Limb (tissue), 2 donors: ENCODE results near the gene SLC10A1.
"Not testable (repeated sequence)": the region's sequence is repeated elsewhere in the genome, so short reads cannot be mapped to it uniquely, and the experiment has no call there.

Experiments
- DNase-seq, 2 donors: peaks; one replicate each; pipeline ENCODE4 v3.0.0-alpha.2; 2016; ENCODE audit errors: extremely low spot score in 2 of 2

SLC10A1 gene

DNA sequence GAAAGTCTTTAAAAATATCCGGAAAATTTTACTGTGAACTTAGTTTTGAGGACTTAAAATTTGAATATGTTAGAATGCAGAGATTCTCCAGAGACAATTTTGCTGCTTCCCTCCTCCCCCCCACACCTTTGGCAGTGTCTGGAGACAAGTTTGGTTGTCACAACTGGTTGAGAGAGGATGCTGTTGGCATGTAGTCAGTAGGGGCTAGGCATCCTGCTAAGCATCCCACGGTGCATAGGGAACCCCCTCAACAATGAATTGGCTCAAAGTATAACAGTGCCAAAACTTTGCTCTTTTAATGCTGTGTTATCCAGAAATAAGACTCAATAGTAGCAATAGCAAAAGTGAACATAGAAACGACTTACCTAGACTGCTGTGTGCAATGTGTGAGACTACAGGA is 26.5 kb downstream of the SLC10A1 start:
- DNase-seq: no peak

DNA sequence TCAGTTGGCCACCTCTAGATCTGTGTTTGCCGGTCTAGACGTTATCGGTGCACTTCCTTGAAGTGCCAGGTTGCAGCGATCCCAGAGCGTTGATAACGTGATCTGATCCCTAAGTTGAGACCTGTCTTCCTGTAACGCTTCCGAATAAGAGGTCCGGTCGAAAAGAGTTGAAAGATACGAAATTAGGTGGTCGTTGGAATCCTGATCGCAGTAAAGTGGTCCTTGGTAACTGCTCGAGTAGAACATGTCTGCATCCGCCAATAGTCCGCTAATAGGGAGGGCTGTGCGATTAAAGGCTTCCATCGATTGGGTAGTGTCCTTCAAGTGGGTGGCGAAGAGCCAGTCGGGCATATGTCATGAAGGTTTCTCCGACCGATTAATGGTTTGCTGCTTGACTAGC is 27.4 kb downstream of the SLC10A1 start:
- no peak for DNase-seq

DNA sequence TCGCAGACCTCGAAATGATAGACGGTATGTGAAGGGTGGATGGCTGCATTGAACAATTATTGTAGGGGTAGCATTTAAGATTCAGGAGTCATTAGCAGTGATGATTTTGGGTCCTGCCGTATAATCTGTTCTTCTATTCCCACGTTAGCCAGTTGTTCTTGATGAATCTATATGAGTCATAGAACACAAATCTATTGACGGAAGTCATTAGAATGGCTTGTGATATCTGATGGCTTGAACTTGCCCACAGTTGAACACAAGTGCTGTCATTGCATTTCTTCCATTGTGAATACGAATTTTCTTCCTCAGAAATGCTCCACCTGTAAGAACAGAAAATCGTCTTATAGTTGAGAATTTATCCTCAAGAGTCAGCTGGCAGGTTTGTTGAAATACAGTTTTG is 28.2 kb downstream of the SLC10A1 start:
- no peak for DNase-seq

DNA sequence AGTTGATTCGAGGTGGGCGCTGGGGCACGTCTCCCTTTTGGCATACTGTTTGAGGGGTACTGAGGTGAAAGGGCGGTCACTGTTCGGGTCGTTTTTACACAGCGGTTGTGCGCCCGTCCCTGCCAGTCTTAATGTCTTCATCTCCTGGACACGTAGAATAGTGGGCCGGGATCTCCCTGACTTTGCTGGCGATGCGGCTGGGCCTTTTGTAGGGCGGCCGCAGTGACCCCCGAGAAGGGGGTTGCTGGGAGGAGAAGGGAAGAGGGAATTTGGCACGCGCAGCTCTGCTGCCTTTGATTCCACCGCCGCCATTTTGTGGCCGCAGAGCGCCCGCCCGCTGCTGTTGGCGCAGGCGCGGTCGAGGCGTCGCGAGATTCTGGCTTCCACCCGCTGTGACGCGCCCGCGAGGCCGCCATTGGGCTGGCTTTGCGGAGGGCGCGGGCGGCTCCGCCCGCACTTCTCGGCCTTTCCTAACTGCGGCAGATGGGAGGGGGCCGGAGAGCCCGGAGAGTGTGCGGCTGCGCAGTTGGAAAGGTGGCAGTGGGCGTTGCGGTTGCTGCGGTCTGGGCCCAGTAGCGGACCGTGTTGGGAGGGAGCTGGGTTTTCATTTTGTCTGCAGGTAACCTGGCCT is 29.6 kb downstream of the SLC10A1 start:
- peak; percentile 95 to 96 for DNase-seq

DNA sequence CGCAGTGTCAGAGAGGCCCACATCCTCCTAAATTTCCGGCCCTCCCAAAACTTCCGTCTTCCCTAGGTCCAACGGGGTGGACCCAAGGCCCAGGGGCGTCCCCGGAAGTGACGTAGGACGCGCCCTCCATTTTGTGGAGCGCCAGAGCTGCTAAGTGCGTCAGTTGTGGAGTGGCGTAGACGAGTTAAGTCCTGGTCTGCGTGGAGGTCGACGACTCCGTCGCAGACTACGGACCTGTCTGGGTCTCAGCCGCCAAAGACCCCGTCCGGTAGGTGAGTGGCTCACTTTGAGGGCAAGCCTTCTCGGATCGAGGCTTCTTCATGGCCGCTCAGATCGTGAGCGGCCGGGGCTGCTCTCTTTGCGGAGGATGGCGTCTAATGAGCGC is 30.1 kb downstream of the SLC10A1 start, which contains the start of gene SRSF5:
TSS of gene SRSF5 (plus strand) at position 159 of the 385 bp plus-strand sequence. CDS start 1,015 bp downstream, outside the sequence.
- peak; percentile 97 for DNase-seq

DNA sequence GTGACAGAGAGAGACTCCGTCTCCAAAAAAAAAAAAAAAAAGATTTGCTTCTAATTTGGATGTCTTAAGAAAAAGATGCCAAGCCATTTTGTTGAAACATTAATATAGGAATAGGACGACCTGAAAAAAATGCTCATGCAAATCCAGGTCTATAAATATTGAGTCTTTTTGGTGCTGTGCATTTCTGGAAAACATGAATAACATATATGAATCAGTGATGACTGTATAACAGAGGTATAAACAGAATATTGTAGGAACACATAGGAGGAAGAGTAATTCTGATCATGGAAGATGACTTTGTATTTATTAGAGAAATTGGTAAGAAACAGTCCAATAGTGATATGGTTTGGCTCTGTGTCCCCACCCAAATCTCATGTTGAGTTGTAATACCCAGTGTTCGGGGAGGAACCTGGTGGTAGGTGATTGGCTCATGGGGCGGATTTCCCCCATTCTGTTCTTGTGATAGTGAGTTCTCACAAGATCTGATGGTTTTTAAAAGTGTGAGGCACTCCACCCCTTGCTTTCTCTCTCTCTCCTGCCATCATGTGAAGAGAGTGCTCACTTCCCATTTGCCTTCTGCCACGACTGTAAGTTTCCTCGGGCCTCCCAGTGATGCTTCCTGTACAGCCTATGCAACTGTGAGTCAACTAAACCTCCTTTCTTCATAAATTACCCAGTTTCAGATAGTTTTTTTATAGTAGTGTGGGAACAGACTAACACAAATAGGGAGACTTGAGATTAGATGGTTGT is 33.1 kb downstream of the SLC10A1 start:
- no peak for DNase-seq

DNA sequence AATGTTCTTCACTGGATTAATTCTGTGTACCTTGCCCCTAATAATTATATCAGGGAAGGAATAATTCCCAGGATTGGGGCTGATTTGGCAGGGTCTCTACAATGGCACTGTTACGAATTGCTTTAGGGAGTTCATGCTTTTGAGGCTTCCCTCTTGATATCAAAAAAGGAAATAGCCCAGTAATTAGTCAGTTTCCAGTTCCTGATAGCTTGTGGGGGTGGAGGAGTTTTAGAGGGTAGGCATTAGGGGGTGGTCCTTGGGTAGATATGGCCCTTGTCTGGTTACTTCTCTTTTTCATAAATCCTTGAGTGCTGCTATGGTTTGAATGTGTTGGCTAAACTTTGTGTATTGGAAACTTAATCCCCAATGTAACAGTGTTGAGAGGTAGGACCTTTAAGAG is 36.2 kb downstream of the SLC10A1 start:
- no peak for DNase-seq

DNA sequence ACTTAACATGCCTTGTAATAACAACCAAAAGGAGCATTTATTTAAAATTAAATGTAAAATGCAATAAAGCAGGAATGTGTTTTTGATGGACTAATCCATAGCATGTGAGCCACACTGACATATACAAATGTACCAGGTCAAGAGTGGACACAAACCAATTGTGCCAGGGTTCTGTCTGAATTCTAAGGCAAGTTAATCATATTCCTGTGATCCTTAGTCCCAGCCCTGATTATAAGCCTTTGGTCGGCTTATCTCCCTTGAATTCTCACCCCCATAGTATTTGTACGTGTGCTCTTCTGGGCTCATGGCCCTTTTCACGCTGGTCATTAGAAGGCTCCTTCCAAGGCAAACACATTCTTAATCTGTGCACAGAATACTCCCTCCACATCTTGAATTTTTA is 40.7 kb downstream of the SLC10A1 start:
- no peak for DNase-seq

DNA sequence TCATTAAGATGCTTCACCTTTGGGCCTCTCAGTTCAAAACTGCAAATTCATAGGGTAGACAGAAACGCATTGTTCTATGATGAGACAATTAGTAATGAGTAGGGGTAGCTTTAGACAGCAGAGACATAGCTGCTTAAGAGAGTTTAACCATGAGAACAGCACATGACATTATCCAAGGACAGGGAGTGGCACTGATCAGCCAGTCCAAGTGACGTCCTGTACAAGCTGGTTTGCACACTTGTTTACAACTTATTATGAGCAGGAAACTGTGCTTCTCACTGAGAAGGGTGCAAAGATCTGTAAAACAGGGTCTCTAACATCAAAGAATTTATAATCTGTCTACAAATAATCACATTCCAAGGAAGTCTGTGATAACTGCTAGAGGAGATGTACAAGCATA is 41.3 kb downstream of the SLC10A1 start:
- no peak for DNase-seq

DNA sequence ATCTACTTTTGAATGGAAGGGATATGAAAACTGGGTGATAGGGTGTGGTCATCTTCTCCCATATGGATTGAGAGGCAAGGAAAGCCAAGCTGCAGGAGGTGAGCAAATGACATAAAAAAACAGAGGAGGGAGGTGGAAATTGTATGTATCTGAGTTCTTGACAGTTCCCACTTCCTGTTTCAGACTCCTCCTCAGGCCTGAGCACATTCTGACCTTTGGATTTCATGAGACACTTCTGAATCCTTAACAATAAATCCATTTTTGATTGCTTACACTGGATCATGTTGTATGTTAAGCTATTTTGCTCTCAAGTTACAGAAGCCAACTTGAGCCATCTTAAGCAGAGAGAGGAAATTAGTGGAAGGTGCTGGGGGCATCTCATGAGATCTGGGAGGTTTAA is 41.7 kb downstream of the SLC10A1 start:
- DNase-seq: no peak

DNA sequence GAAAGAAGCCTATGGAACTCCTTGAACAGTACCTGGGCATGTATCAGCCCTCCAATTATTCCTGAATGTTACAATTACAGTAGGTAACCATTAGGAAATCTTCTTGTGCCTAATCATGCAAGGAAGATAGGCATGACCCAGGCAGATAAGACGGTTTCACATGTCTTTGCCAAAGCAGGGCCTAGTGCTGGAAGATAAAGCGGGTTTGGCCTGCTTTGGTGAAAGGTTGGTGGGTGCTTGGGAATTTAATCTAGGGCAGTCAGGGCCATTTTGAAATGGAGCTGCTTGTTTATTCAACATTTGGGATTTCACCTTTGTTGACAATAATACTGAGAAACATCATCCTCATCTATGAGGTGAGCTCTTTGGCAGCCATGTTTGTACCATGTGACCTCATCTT is 42.6 kb downstream of the SLC10A1 start:
- no peak for DNase-seq

DNA sequence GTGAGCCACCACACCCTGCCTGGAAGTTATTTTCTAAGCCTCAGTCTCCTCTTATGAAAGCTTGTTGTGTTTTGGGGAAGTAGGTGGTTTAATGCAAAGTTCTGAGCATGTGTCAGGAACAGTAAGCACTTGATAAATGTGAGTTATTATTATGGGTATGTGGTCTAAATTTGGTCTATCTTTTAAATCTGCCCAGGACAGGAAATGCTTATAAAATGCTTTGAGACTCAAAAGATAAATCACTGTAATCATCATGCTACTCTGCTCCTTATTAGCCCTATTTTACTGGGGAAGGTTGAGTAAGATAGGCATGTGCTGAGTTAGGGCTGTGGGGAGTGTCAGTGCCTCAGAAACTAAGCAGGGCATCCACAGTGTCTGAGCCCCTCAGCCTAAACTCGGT is 43.2 kb downstream of the SLC10A1 start:
- no peak for DNase-seq

DNA sequence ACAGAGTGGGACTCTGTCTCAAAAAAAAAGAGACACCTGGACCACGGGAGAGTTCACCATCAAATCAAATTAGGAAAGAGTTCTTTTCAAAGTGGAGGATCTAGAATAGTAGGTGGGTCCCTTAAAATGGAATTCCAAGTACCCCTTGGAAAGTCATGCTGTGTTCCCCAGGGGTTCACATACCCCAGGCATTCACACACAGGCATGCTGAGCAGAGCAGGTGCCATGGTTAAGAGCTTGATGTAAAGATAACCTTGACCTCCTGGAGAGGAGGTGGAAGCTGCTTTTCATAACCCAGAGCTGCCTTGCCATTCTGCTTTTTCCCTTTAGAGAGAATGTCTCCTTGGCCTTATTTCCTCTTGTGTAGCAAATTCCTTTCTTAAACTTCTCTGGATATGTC is 44.3 kb downstream of the SLC10A1 start:
- DNase-seq: no peak

DNA sequence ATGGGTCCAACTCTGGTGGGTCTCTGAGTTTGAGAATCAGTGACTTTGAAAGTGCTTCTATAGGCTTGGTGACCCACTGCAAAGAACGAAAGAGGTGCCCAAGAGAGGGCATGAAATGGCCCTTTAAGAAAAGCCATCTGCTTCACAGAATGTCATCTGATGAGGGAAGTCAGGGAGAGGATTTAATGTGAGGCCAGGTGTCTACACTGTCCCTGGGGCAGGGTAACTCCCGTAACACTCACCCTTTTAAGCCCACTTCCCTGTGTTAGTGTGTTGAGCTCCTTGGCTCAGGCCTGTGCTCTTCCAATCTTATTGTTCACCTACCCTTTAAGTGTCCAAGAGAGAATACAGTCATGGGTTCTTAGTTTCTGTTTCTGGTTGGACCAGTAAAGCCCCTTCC is 46.5 kb downstream of the SLC10A1 start:
- no peak for DNase-seq

DNA sequence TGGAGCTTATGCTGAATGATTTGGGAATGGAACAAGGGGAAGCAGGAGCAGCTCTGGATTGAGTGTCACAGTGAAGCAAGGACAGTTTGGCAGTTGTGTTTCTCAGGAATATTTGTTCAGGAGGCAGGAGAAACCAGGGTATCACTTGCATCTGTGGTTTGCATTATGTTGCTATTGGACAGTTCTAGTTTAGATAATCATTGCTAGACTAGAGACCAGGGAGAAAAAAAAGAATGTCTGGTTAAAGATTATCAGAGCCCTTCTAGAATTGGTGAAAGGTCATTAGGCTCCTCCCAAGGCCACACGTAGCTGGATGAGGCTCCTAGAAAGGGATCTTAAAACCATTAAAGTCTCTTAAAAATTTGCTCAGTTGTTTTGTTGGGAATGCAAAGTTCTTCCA is 47.1 kb downstream of the SLC10A1 start:
- no peak for DNase-seq

DNA sequence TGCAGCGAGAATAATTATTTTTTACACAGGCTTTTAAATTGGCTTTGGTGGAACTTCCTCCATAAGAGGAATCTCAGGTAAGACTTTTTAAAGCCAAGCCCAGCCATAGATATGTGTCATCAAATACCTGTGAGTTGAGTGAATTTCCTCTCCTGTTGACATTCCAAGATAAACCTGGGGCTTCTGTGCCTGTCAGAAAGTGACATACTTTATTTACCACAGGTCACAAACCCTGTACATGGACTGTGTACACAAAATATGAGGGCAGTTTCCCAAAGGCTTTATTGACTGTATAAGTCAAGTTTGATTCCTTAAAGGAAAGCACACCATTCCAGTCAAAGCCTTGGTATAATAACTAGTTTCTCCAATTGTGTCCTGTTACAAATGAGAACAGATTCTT is 56.0 kb downstream of the SLC10A1 start:
- no peak for DNase-seq

DNA sequence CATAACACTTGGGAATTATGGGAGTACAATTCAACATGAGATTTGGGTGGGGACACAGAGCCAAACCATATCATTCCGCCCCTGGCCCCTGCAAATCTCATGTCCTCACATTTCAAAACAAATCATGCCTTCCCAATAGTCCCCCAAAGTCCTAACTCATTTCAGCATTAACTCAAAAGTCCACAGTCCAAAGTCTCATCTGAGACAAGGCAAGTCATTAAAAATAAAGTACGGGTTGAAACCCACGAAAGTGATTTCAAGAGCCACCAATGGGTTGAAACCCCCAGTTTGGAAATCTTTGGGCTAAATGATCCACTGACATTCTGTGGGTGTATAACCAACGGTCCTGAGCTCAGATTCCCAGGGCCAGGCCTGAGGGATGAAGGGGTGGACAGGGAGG is 60.6 kb downstream of the SLC10A1 start:
- DNase-seq: not testable (repeated sequence)

DNA sequence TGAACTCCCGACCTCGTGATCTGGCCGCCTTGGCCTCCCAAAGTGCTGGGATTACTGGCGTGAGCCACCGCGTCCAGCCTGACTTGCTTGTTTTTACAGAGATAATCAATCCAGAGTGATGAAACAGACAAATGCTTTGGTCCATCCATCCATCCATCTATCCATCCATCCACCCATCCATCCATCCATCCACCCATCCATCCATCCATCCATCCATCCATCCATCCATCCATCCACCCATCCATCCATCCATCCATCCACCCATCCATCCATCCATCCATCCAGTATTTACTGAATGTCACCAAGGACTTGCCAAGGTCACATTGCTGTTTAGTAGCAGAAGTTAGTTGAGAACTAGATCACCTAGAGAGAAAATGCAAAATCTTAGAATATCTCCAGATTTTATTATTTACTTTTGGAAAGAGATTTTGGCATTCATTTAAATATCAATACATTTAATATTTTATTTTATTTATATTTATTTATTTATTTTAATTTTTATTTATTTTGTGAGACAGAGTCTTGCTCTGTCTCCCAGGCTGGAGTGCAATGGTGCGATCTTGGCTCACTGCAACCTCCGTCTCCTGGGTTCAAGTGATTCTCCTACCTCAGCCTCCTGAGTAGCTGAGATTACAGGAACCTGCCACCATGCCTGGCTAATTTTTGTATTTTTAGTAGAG is 65.0 kb downstream of the SLC10A1 start:
- not testable (repeated sequence) for DNase-seq

DNA sequence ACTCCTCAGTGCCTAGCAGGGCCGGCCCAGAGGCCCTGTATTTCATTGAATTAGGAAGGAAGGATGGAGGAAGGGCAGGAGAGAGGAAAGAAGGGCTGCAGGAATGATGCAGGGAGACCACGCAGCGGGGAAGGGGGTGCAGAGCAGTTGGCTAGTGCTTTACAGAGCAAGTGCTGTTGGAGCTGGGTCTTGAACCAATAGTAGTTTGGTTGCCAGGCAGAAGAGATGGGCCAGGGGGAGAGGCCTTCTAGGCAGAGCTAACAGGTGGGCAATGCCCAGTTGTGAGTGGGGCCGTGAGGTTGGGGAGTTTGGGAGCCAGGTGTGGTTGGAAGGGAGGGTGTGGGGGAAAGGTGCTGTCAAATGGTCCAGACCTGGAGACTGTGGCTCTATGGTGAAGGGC is 69.2 kb downstream of the SLC10A1 start:
- DNase-seq: no peak

DNA sequence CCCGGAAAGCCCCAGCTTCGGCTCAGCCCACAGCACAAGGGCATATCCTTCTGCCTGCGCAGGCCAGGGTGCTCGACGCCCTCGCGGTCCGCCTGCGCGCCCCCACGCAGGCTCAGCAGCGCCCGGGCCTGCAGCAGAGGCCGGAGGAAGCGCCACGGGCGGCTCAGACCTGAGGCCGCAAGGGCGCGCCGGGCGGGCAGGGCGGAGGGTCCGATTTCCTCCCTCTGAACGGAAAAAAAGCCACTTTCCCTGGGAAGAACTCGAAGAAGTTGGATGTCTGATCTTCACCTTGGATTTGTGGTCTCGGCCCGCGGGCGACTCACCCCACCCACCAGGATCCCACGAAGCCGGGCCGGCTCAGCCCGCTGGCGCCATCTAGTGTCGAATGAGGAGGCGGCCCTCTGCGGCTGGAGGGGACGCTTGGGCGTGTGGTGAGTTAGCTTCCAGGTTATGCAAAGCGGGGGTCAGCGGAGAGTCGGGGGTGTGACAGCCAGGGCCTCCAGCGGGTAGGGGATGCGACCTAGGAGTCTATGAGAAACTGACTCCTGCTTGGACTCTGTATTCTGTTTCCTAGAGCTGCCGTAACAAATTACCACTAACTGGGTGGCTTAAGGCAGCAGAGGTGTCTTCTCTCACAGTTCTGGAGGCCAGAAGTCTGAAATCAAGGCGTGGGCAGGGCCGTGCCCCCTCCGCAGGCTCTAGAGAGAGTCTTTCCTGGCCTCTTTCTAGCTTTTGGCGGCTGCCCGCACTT is 70.1 kb downstream of the SLC10A1 start:
- DNase-seq: peak; percentile 80 to 93
